Left lung (tissue), 10 donors: ENCODE results near the gene HNRNPLL. TPM values are rescaled to one million over a fixed set of nuclear protein-coding genes. Genes with fewer than 3 reads are reported as not detected.
"Not testable (repeated sequence)": the region's sequence is repeated elsewhere in the genome, so short reads cannot be mapped to it uniquely, and the experiment has no call there.

Experiments used
- ATAC-seq: fragments of 200-7000 bp; cut with Tn5 transposase; one replicate; pipeline ENCODE4 v1.9.1; 2020; ENCODE audit warnings: moderate library complexity
- DNase-seq, 4 donors: peaks; one replicate each; pipeline ENCODE4 v3.0.0-alpha.2; 2013 to 2020
- H3K27ac ChIP-seq, 2 donors: fragments of 200-600 bp; sonication (generic) in 1 of 2; one replicate each; pipeline versions ENCODE4 v1.5.0 to v1.8.0; 2020 to 2021
- H3K27me3 ChIP-seq, 2 donors: fragments of 200-600 bp; sonication (generic) in 1 of 2; one replicate each; pipeline versions ENCODE4 v1.5.0 to v1.8.0; 2020 to 2021
- H3K36me3 ChIP-seq, 2 donors: fragments of 200-600 bp; sonication (generic) in 1 of 2; one replicate each; pipeline versions ENCODE4 v1.5.0 to v1.8.0; 2020 to 2021
- H3K4me1 ChIP-seq, 2 donors: fragments of 200-600 bp; one replicate each; pipeline ENCODE4 v1.8.0; 2021
- H3K4me3 ChIP-seq, 2 donors: fragments of 200-600 bp; sonication (generic) in 1 of 2; one replicate each; pipeline versions ENCODE4 v1.5.0 to v1.8.0; 2020 to 2021; ENCODE audit warnings: mild to moderate bottlenecking in 1 of 2
- H3K9me3 ChIP-seq, 2 donors: fragments of 200-600 bp; sonication (generic) in 1 of 2; one replicate each; pipeline versions ENCODE4 v1.5.0 to v1.8.0; 2020 to 2021
- intact Hi-C, 2 donors: fragments of 100-400 bp; cut with DNase I; formaldehyde crosslinking; loops; one replicate each; pipeline versions ENCODE4 v1.11.2 to v1.14.2; 2022
- polyA plus RNA-seq, 6 donors: library from polyadenylated mRNA; unstranded; fragments of 120-200 nt; gene quantifications; one replicate each; pipeline ENCODE4 v1.2.1, GENCODE V29; 2013; ENCODE audit not compliant: insufficient read length in 6 of 6
- total RNA-seq, 2 donors: library from RNA; stranded (reverse); fragmentation: NEBNext Ultra II Directional; extraction: Animal tissue kit (Norgen Biotek cat#: 25700); gene quantifications; one replicate each; pipeline ENCODE4 v1.2.1, GENCODE V29; 2021
- TF ChIP-seq, protein P1 (sequence below), 2 donors: fragments of 200-600 bp; sonication (generic) in 1 of 2; IDR thresholded peaks; one replicate each; pipeline versions ENCODE4 v1.5.0 to v1.8.0; 2021; ENCODE audit warnings: antibody characterized with exemption in 2 of 2
- donor health status: DM: no; HTN: yes; CAD: no.
- donor health status: DM: no; HTN: no; CAD: no.

HNRNPLL gene
- total and polyA plus RNA-seq, 8 donors: 44.2 to 102 (median 75.4) TPM

DNA sequence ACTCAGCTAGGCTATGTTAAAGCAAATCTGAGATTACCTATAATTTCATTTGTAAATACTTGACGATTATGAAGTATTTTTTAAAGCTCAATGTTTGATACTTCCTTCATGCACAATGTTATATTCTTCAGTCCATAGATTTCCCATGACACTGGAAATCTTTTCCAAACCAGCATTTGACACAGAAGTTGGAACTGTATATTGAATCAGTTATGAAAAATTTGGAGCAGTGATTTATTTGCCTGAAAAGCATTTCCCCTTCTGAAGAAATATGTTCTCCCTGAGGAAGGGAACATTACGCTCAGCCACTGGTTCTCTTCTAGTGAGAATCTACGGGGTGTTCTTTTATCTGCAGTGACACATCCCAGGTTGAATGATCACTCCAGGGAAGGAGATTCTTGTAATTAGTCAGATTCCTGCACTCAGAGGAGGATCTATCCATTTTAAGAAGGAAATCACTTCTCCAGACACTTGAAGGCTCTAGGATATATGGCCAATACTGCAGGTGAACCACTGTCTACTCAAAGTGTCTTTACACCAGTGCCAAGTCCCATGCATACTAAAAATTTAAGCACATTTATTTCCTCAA lies 64.7 kb downstream of the HNRNPLL start:
- TF ChIP-seq, protein P1, sequence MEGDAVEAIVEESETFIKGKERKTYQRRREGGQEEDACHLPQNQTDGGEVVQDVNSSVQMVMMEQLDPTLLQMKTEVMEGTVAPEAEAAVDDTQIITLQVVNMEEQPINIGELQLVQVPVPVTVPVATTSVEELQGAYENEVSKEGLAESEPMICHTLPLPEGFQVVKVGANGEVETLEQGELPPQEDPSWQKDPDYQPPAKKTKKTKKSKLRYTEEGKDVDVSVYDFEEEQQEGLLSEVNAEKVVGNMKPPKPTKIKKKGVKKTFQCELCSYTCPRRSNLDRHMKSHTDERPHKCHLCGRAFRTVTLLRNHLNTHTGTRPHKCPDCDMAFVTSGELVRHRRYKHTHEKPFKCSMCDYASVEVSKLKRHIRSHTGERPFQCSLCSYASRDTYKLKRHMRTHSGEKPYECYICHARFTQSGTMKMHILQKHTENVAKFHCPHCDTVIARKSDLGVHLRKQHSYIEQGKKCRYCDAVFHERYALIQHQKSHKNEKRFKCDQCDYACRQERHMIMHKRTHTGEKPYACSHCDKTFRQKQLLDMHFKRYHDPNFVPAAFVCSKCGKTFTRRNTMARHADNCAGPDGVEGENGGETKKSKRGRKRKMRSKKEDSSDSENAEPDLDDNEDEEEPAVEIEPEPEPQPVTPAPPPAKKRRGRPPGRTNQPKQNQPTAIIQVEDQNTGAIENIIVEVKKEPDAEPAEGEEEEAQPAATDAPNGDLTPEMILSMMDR (IDR thresholded peaks at IDR 0.05): no peak
- no peaks in the 10 kb centered on the region for H3K27me3 ChIP-seq

DNA sequence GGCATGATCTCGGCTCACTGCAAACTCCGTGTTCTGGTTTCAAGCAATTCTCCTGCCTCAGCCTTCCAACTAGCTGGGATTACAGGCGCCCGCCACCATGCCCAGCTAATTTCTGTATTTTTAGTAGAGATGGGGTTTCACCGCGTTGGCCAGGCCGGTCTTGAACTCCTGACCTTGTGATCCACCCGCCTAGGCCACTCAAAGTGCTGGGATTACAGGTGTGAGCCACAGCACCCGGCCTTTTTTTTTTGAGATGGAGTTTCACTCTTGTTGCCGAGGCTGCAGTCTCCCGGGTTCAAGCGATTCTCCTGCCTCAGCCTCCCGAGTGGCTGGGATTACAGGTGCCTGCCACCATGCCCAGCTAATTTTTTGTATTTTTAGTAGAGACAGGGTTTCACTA lies 65.4 kb downstream of the HNRNPLL start:
- H3K4me3 ChIP-seq, DNase-seq, H3K27ac ChIP-seq, H3K9me3 ChIP-seq, ATAC-seq, H3K36me3 ChIP-seq, H3K27me3 ChIP-seq: not testable (repeated sequence)
- intact Hi-C loops: loop anchor here in 1 of 2 donors (5.0 kb wide), 1 partner anchor 200 kb away; no protein-coding TSS in a partner anchor
- H3K4me1 ChIP-seq: peaks cover 0 to 11% of the 10 kb centered on the region in 2 donors

More for the DNA sequence above, 64.7 kb downstream of the HNRNPLL start:
- ATAC-seq: no peak
- Histone ChIP-seq H3K27ac (no peak overlapping the region), H3K4me3 (no peak overlapping the region), H3K9me3 (no peaks in the 10 kb centered on the region), H3K4me1 (peaks cover 3 to 15% of the 10 kb centered on the region in 2 donors), H3K36me3 (no peaks in the 10 kb centered on the region)
- intact Hi-C loops: loop anchor here in 1 of 2 donors (5.0 kb wide), 1 partner anchor 199 kb away; no protein-coding TSS in a partner anchor
- no peak for DNase-seq

DNA sequence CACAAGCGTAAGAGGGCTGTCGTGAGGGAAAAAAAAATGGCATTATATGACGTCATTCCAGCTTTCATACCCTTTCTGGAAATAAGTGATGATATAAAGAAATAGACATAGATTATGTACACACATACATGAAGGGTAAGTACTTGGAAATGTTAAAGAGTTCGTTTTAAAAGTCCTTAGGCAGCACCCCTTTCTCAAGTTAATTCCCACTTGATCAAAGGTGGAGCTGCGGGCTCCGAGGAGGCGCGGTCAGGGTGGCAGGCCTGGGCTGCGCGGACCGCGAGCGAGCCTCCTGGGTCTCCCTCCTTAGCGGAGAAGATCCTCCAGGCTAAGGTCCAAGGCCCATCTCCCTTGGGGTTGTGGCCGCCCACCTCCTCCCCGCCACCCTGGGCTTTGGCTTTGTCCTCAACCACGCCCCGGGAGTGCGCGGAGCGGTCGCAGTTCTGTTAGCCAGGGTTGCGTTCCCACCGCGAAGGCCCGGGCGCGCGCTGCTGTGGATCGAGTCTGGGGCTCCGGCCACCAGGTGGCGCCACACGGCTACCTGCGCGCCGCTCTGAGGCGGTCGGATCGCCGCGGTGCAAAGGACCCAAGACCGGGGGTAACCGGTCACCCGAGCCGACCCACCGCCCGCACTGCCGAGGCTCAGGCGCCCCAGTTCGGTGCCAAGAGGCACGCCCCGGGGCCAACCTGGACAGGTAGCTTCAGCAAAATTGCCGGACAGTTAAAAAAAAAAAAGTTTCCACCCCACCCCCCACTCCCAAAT lies 66.8 kb downstream of the HNRNPLL start:
- DNase-seq: peak; percentile 70 to 99 (median 84)
- intact Hi-C loops: loop anchor here in 1 of 2 donors (5.0 kb wide), 1 partner anchor 201 kb away; no protein-coding TSS in a partner anchor
- peak; percentile 99 for ATAC-seq
- peaks cover 0 to 11% of the 10 kb centered on the region in 2 donors for H3K4me1 ChIP-seq
- H3K36me3 ChIP-seq: no peaks in the 10 kb centered on the region
- no peaks in the 10 kb centered on the region for H3K27me3 ChIP-seq
- TF ChIP-seq, protein P1 (IDR thresholded peaks at IDR 0.05): peak; percentile 75 to 91
- no peak overlapping the region for H3K27ac ChIP-seq
- H3K9me3 ChIP-seq: no peaks in the 10 kb centered on the region
- peak overlapping the region; percentile 23 to 36 for H3K4me3 ChIP-seq

DNA sequence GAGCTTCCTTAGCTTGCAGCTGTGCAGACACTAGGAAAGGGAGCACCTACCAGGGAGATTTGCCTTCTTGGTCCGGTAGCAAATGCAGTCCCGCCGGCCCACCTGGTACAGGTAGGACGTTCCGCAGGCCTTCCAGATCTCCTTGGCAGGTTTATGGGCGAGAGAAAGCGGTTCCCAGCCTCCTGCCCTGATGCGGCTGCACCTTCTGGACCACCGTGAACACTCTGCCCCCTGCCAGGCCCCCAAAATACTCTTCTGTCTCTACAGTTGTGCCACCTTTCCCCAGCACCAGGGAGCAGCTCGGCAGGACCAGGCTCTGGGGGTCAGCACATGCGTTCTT lies 67.4 kb downstream of the HNRNPLL start:
- intact Hi-C loops: loop anchor here in 1 of 2 donors (5.0 kb wide), 1 partner anchor 202 kb away; no protein-coding TSS in a partner anchor
- DNase-seq (no peak), ATAC-seq (no peak)
- no peaks in the 10 kb centered on the region for H3K9me3 ChIP-seq
- peaks cover 0 to 11% of the 10 kb centered on the region in 2 donors for H3K4me1 ChIP-seq
- H3K36me3 ChIP-seq: no peaks in the 10 kb centered on the region
- H3K4me3 ChIP-seq: peak overlapping the region in 1 of 2 donors; percentile 36
- no peak overlapping the region for H3K27ac ChIP-seq
- H3K27me3 ChIP-seq: no peaks in the 10 kb centered on the region
- TF ChIP-seq, protein P1 (IDR thresholded peaks at IDR 0.05): no peak

DNA sequence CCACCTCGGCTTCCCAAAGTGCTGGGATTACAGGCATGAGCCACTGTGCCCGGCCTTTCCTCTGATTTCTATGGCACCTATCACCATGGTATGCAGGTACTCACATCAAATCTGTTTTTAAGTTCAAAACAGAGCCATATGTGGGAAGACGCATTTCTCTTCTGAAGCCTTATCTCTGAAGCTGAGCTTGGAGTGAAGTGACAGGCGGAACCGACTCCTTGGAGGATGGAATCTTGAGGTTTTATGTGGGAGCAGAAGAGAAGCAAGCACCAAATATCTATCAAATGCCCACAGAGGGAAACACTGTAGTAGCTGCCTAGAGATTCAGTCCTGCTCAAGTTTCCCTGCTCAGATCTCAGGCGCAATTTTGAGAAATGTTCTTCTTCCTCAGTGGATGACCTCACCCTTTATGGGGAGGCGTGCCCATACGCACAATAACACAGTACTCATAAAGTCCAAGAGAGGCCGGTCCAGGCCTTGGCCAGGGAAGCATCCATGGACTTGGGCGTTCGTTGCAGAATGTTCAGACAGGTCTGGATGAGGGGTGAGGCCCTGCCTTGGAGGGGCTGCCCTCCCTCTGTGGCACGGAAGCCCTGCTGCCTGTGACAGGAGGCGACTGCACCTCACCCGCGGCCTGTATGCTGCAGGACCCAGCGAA lies 67.9 kb downstream of the HNRNPLL start:
- DNase-seq: no peak
- Histone ChIP-seq H3K4me1 (peaks cover 0 to 11% of the 10 kb centered on the region in 2 donors), H3K4me3 (no peak overlapping the region), H3K36me3 (no peaks in the 10 kb centered on the region), H3K27me3 (no peaks in the 10 kb centered on the region), H3K9me3 (no peaks in the 10 kb centered on the region), H3K27ac (no peak overlapping the region)
- ATAC-seq: no peak
- TF ChIP-seq, protein P1 (IDR thresholded peaks at IDR 0.05): no peak
- intact Hi-C loops: loop anchor here in 1 of 2 donors (5.0 kb wide), 1 partner anchor 202 kb away; no protein-coding TSS in a partner anchor
